Hepatocyte (in vitro differentiated cells): ENCODE results near the gene WSCD1.

Source experiments
- EZH2 ChIP-seq: fragments of 200-600 bp; sonication (generic); IDR thresholded peaks from 2 replicates; pipeline ENCODE4 v1.6.1; 2016; ENCODE audit warnings: antibody characterized with exemption, mild to moderate bottlenecking, borderline replicate concordance
- EZH2phosphoT487 ChIP-seq: fragments of 200-600 bp; sonication (generic); IDR thresholded peaks from one replicate; pipeline ENCODE4 v1.6.1; 2018; ENCODE audit warnings: antibody characterized with exemption, mild to moderate bottlenecking, low read depth, moderate library complexity; ENCODE audit not compliant: unreplicated experiment, severe bottlenecking
- TF ChIP-seq, protein P1 (sequence below): fragments of 200-600 bp; sonication (generic); IDR thresholded peaks from 2 replicates; pipeline ENCODE4 v1.5.1; 2016; ENCODE audit warnings: antibody characterized with exemption, mild to moderate bottlenecking; ENCODE audit not compliant: poor library complexity

DNA sequence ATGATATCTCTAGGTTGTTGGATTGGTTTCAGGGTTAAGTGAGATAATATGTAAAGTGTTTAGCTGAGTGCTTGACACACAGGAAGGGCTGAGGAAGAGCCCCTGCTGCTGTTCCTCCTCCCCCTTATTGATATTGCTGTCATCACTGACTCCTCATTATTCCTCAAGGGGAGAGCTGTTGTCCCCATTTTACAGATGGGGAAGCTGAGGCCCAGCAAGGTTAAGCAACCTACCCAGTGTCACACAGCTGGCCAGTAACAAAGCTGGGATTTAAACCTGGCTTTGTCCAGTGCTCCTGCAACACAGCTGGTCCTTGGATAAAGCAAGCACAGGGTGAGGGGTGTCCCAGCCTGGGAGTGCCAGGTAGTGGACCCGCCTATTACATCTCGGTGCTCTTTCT, 9.8 kb downstream of the WSCD1 start:
- TF ChIP-seq, protein P1, sequence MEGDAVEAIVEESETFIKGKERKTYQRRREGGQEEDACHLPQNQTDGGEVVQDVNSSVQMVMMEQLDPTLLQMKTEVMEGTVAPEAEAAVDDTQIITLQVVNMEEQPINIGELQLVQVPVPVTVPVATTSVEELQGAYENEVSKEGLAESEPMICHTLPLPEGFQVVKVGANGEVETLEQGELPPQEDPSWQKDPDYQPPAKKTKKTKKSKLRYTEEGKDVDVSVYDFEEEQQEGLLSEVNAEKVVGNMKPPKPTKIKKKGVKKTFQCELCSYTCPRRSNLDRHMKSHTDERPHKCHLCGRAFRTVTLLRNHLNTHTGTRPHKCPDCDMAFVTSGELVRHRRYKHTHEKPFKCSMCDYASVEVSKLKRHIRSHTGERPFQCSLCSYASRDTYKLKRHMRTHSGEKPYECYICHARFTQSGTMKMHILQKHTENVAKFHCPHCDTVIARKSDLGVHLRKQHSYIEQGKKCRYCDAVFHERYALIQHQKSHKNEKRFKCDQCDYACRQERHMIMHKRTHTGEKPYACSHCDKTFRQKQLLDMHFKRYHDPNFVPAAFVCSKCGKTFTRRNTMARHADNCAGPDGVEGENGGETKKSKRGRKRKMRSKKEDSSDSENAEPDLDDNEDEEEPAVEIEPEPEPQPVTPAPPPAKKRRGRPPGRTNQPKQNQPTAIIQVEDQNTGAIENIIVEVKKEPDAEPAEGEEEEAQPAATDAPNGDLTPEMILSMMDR = no peak
- TF ChIP-seq EZH2phosphoT487 (no peak), EZH2 (no peak)
